Smooth muscle cell (in vitro differentiated cells): ENCODE measurements around the gene CENPX. TPM values are rescaled to one million over a fixed set of nuclear protein-coding genes. Genes with fewer than 3 reads are reported as not detected.

ENCODE experiments used
- DNase-seq: peaks from one replicate; lab custom pipeline; 2025; ENCODE audit not compliant: unreplicated experiment; lab: John Stamatoyannopoulos, UW
- H2AFZ ChIP-seq: fragments of 200-600 bp; sonication (generic); 2 replicates; pipeline ENCODE4 v1.6.0; 2016; ENCODE audit warnings: antibody characterized with exemption, low read depth, mild to moderate bottlenecking
- H3F3A ChIP-seq: fragments of 200-600 bp; sonication (generic); 2 replicates; pipeline ENCODE4 v1.6.0; 2017; ENCODE audit warnings: antibody characterized with exemption, low read depth
- H3K27ac ChIP-seq: fragments of 200-600 bp; sonication (generic); 2 replicates; pipeline ENCODE4 v1.5.1; 2016; ENCODE audit warnings: low read depth, mild to moderate bottlenecking
- H3K27me3 ChIP-seq: fragments of 200-600 bp; sonication (generic); 2 replicates; pipeline ENCODE4 v1.6.1; 2016; ENCODE audit warnings: low read depth, mild to moderate bottlenecking
- H3K36me3 ChIP-seq: fragments of 200-600 bp; sonication (generic); 2 replicates; pipeline ENCODE4 v1.5.1; 2016; ENCODE audit warnings: low read depth
- H3K4me1 ChIP-seq: fragments of 200-600 bp; sonication (generic); 2 replicates; pipeline ENCODE4 v1.5.1; 2016; ENCODE audit warnings: low read depth
- H3K4me2 ChIP-seq: fragments of 200-600 bp; sonication (generic); 2 replicates; pipeline ENCODE4 v1.6.0; 2016; ENCODE audit warnings: mild to moderate bottlenecking
- H3K4me3 ChIP-seq: fragments of 200-600 bp; sonication (generic); 2 replicates; pipeline ENCODE4 v1.5.1; 2016; ENCODE audit warnings: mild to moderate bottlenecking
- H3K79me2 ChIP-seq: fragments of 200-600 bp; sonication (generic); 2 replicates; pipeline ENCODE4 v1.6.0; 2016; ENCODE audit warnings: low read depth, mild to moderate bottlenecking
- H3K9ac ChIP-seq: fragments of 200-600 bp; sonication (generic); 2 replicates; pipeline ENCODE4 v1.6.0; 2016; ENCODE audit warnings: low read depth
- H3K9me3 ChIP-seq: fragments of 200-600 bp; sonication (generic); replicated peaks from 2 replicates; pipeline ENCODE4 v1.5.1; 2016; ENCODE audit warnings: low read depth
- H4K20me1 ChIP-seq: fragments of 200-600 bp; sonication (generic); 2 replicates; pipeline ENCODE4 v1.6.0; 2016; ENCODE audit warnings: low read depth
- CTCF ChIP-seq: fragments of 200-600 bp; sonication (generic); IDR thresholded peaks from 2 replicates; pipeline ENCODE4 v1.5.1; 2017; ENCODE audit warnings: borderline replicate concordance, mild to moderate bottlenecking, antibody characterized with exemption; ENCODE audit not compliant: insufficient read depth, poor library complexity, severe bottlenecking
- WGBS: methylation state at CpG from one replicate; pipeline ENCODE4 v1.1.7; 2016; ENCODE audit warnings: low lambda C conversion rate; 5-methylcytosine and 5-hydroxymethylcytosine counted together
- polyA plus RNA-seq: library from polyadenylated mRNA; unstranded; fragments of >200 nt; fragmentation: Nextera tagmentation; extraction: Ambion mirVana; gene quantifications from 2 replicates; pipeline ENCODE4 v1.2.1, GENCODE V29; 2016
- total RNA-seq: library from RNA; depleted of rRNA; stranded (reverse); fragments of >200 nt; gene quantifications from 2 replicates; pipeline ENCODE4 v1.2.3, GENCODE V29; 2014

CENPX gene
- total and polyA plus RNA-seq, 2 experiments from 2014 or later = 44.6 to 57.5 TPM

DNA sequence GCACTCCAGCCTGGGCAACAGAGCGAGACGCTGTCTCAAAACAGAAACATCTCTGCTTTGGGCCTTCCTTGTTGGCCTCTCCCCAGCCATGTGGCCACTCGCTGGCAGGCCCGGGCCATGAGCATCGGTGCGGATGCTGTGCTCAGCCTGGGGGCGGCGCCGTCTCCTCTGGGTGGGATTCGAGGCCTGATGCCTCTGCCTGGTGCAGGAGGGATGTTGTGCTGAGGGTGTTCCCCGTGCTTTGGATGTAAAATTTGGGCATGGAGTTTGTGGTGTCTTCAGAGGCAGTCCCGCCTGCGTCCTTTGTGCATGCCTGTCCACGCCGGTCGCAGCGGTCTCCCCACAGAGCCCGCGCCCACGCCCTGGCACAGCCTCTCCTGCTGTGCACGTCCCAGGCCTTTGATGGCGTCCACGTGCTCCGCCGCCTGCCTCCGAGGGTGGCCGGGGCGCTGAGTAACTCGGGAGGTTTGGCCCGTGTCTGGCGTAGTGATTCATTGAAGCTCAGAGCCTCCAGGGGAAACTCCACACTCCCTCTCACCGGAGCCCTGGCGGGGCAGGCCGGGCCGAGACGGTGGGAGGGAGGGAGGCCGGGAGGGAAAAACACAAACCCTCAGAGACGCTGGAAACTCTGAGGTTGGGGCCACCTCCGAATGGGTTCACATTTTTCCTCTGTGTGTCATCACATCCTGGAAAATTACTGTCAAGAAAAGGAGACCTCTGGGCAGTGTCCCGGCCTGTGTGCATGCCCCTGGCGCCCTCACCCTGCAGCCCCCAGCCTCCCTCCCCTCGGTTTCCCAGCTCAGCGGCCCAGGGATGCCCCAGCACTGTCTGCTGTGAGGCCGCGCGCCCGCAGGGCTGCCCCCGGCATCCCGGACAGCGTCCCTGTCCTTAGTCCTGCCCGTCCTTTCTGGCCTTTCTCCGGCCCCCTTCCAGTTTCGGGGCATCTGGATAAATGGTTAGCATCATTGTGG, 19.0 kb downstream of the CENPX start:
- H3K27me3 ChIP-seq = no peaks in the 10 kb centered on the region
- DNase-seq = peak; percentile 83
- peaks cover 4% of the 10 kb centered on the region for H4K20me1 ChIP-seq
- peak overlapping the region; percentile 90 for H3K27ac ChIP-seq
- H3K36me3 ChIP-seq = no peaks in the 10 kb centered on the region
- no peaks in the 10 kb centered on the region for H3K79me2 ChIP-seq
- no peak overlapping the region for H3K4me3 ChIP-seq
- no peaks in the 10 kb centered on the region for H3K9me3 ChIP-seq
- peaks cover 12% of the 10 kb centered on the region for H3F3A ChIP-seq
- peaks cover 6% of the 10 kb centered on the region for H3K4me1 ChIP-seq
- WGBS = 24% methylated on average over 50 of the region's 53 CpGs
- H3K9ac ChIP-seq = peak overlapping the region; percentile 62
- H3K4me2 ChIP-seq = peak overlapping the region; percentile 74
- no peak for TF ChIP-seq CTCF
- H2AFZ ChIP-seq = no peak overlapping the region

GRCh38 chr17:82001571-82002056, 21.1 kb downstream of the CENPX start:
- peaks cover 12% of the 10 kb centered on the region for H3F3A ChIP-seq
- no peak for TF ChIP-seq CTCF
- peaks cover 4% of the 10 kb centered on the region for H4K20me1 ChIP-seq
- no peaks in the 10 kb centered on the region for H3K27me3 ChIP-seq
- no peaks in the 10 kb centered on the region for H3K79me2 ChIP-seq
- peaks cover 6% of the 10 kb centered on the region for H3K4me1 ChIP-seq
- H3K4me3 ChIP-seq = no peak overlapping the region
- no peaks in the 10 kb centered on the region for H3K36me3 ChIP-seq
- no peaks in the 10 kb centered on the region for H3K9me3 ChIP-seq
- no peak for DNase-seq
- 87% methylated on average over 14 of the region's 17 CpGs for WGBS
- H3K4me2 ChIP-seq = no peak overlapping the region
- H2AFZ ChIP-seq = no peak overlapping the region
- H3K27ac ChIP-seq = no peak overlapping the region
- no peak overlapping the region for H3K9ac ChIP-seq

DNA sequence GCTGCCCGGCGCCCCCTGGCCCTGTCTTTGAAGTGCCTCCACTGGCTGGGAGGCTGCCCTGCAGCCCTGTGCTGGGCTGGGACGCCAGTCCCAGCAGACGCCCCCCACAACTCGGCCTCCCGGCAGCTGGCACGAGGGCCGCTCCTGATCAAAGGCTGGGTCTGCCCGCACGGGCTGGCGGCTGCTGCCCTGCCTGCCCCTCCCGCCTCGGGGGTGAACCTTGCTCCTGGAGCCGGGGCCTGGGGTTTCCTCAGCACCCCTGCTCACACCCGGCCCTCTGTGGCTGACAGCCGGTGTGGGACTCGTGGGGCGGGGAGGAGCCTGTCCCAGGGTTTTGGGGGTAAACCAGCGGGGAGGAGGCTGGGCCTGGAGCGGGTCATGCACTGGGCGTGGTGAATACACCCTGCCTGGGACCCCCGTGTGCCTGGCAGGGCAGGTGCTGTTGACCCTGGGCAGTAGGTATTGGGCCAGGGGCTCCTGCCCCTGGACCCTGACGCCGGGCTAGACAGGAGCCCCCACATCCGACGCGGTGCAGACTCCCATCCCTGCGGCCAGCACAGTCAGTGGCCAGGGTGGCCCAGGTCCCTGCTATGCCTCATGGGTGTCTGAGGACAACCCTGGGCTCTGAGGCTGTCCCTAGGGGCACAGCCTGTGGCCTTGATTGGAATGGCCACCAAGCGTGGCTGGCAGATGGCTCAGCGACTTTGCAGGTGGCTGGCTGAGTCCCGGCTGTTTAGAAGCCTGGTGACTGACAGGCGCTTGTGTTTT, 21.7 kb downstream of the CENPX start:
- no peak overlapping the region for H2AFZ ChIP-seq
- peaks cover 6% of the 10 kb centered on the region for H3K4me1 ChIP-seq
- no peak overlapping the region for H3K4me3 ChIP-seq
- no peak overlapping the region for H3K4me2 ChIP-seq
- H4K20me1 ChIP-seq = peaks cover 4% of the 10 kb centered on the region
- DNase-seq = no peak
- no peaks in the 10 kb centered on the region for H3K36me3 ChIP-seq
- H3K79me2 ChIP-seq = no peaks in the 10 kb centered on the region
- H3K9ac ChIP-seq = no peak overlapping the region
- no peak overlapping the region for H3K27ac ChIP-seq
- 95% methylated on average over 32 of the region's 32 CpGs for WGBS
- H3K9me3 ChIP-seq = no peaks in the 10 kb centered on the region
- no peak for TF ChIP-seq CTCF
- peaks cover 12% of the 10 kb centered on the region for H3F3A ChIP-seq
- H3K27me3 ChIP-seq = no peaks in the 10 kb centered on the region
